Ishikawa (cell line): ENCODE measurements around the gene SERPINA12.

ENCODE experiments used
- CEBPB ChIP-seq: IDR thresholded peaks from 2 replicates; pipeline ENCODE4 v1.6.1; 2012
- CREB1 ChIP-seq: IDR thresholded peaks from 2 replicates; pipeline ENCODE4 v1.6.1; 2012; ENCODE audit warnings: low read depth
- EGR1 ChIP-seq: IDR thresholded peaks from 2 replicates; pipeline ENCODE4 v1.6.1; 2012
- EP300 ChIP-seq: IDR thresholded peaks from 2 replicates; pipeline ENCODE4 v1.6.1; 2012; ENCODE audit warnings: borderline replicate concordance
- FOXM1 ChIP-seq: IDR thresholded peaks from 2 replicates; pipeline ENCODE4 v1.6.1; 2012; ENCODE audit warnings: low read depth, borderline replicate concordance
- MAX ChIP-seq: IDR thresholded peaks from 2 replicates; pipeline ENCODE4 v1.6.1; 2012
- NFIC ChIP-seq: IDR thresholded peaks from 2 replicates; pipeline ENCODE4 v1.6.1; 2012
- RAD21 ChIP-seq: IDR thresholded peaks from 2 replicates; pipeline ENCODE4 v1.6.1; 2012; ENCODE audit warnings: low read depth
- REST ChIP-seq: IDR thresholded peaks from 2 replicates; pipeline ENCODE4 v1.6.1; 2012; ENCODE audit warnings: low read depth, mild to moderate bottlenecking
- TAF1 ChIP-seq: IDR thresholded peaks from 2 replicates; pipeline ENCODE4 v1.6.1; 2012; ENCODE audit warnings: low read depth, mild to moderate bottlenecking
- TCF12 ChIP-seq: IDR thresholded peaks from 2 replicates; pipeline ENCODE4 v1.6.1; 2012; ENCODE audit warnings: low read depth
- TEAD4 ChIP-seq: IDR thresholded peaks from 2 replicates; pipeline ENCODE4 v1.6.1; 2012
- YY1 ChIP-seq: IDR thresholded peaks from 2 replicates; pipeline ENCODE4 v1.6.1; 2012; ENCODE audit warnings: low read depth
- ZBTB7A ChIP-seq: IDR thresholded peaks from 2 replicates; pipeline ENCODE4 v1.6.1; 2012; ENCODE audit warnings: low read depth
- TF ChIP-seq, protein P1 (sequence below): IDR thresholded peaks from 2 replicates; pipeline ENCODE4 v1.6.1; 2012

Gene SERPINA12

DNA sequence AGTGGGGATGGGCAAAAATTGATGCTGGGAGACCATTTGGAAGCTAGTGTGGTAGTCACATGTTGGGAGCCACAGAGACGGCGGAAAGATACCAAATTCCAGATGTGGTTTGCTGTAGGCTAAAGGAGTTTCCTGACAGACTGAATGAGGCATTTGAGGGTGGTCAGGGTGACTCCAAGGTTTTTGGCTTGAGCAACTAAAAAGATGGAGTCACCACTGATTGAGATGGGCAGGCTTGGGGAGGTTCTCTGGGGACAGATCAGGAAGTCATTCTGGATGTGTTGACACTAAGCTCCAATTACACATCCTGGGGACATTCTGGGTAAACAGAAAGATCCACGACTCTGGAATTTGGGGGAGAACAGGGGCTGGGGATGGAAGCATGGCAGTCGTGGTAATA is 17.8 kb downstream of the SERPINA12 start:
- TF ChIP-seq NFIC (no peak), YY1 (no peak), EGR1 (no peak), REST (no peak), CREB1 (no peak), CEBPB (no peak), TEAD4 (no peak), TAF1 (no peak), EP300 (no peak), TCF12 (no peak), MAX (no peak), FOXM1 (no peak), ZBTB7A (no peak), RAD21 (no peak)
- TF ChIP-seq, protein P1, sequence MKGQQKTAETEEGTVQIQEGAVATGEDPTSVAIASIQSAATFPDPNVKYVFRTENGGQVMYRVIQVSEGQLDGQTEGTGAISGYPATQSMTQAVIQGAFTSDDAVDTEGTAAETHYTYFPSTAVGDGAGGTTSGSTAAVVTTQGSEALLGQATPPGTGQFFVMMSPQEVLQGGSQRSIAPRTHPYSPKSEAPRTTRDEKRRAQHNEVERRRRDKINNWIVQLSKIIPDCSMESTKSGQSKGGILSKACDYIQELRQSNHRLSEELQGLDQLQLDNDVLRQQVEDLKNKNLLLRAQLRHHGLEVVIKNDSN, result no peak

- TF ChIP-seq EP300, result no peak
- TF ChIP-seq, protein P1, result no peak
- TF ChIP-seq CREB1, result no peak
- no peak for TF ChIP-seq NFIC
Measured at GRCh38 chr14:94489336-94489735, 19.9 kb downstream of the SERPINA12 start.

GRCh38 chr14:94486883-94487282 is 22.4 kb downstream of the SERPINA12 start:
- no peak for TF ChIP-seq RAD21
- TF ChIP-seq REST, result no peak
- no peak for TF ChIP-seq ZBTB7A
- no peak for TF ChIP-seq TCF12
- TF ChIP-seq EP300, result no peak

GRCh38 chr14:94485944-94486841 is 23.1 kb downstream of the SERPINA12 start:
- TF ChIP-seq RAD21 (peak; percentile 77), ZBTB7A (peak; percentile 64; the same call in 1 of the 2 replicates), CEBPB (no peak)

- no peak for TF ChIP-seq MAX
- no peak for TF ChIP-seq TAF1
Measured at GRCh38 chr14:94484481-94484880, 24.8 kb downstream of the SERPINA12 start.

DNA sequence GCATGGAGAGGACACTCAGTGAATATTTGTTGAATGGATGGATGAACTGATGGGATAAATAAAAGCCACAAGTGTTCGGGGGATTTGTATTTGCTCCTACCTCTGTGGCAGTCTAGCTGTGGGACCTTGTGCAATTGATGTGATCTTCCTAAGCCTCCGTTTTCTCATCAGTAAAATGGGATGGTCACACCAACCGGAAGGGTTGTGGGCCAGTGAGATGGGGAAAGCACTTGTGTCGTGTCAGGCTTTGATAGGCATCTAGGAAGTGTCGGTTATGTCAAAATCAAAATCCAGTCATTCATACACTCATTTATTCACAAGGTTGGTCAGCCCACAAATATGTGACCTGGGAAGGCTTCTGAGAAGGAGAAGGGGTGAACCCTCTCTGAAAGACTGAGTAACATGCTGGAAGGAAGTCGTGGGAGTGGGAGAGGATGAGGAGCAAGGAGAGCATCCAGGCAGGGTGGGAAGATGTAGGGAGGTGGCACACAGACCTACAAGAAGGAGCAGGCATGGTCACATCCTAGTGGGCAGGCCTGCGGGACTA is 25.5 kb downstream of the SERPINA12 start:
- TF ChIP-seq FOXM1 (no peak), MAX (no peak), EGR1 (no peak), CEBPB (no peak), ZBTB7A (no peak), EP300 (no peak), TEAD4 (no peak), REST (no peak), RAD21 (no peak), TAF1 (no peak), NFIC (no peak), TCF12 (no peak)
- TF ChIP-seq, protein P1, result no peak
